GM21619 (cell line): ENCODE data around the gene API5.
A peak's percentile ranks its signal among the peaks of the same experiment; 100 is the strongest.

Source experiments
- ATAC-seq: cut with Tn5 transposase; IDR thresholded peaks from one replicate; pipeline ENCODE4 v1.9.1; 2021; ENCODE audit not compliant: unreplicated experiment

Gene API5

GRCh38 chr11:43359422-43359818 is 47.6 kb downstream of the API5 start:
- ATAC-seq = peak; percentile 44

GRCh38 chr11:43360361-43361032 is 48.7 kb downstream of the API5 start:
- ATAC-seq = no peak

- peak; percentile 49 for ATAC-seq
These were observed 54.9 kb downstream of the API5 start for GRCh38 chr11:43366677-43367076.

- ATAC-seq = no peak
These were observed 55.8 kb downstream of the API5 start for GRCh38 chr11:43367382-43368178.

- no peak for ATAC-seq
These were observed 64.3 kb downstream of the API5 start for GRCh38 chr11:43376065-43376464.

GRCh38 chr11:43376594-43376993 is 64.8 kb downstream of the API5 start:
- no peak for ATAC-seq

- ATAC-seq = no peak
These were observed 65.6 kb downstream of the API5 start for GRCh38 chr11:43377389-43377788.

GRCh38 chr11:43378897-43379296 is 67.1 kb downstream of the API5 start:
- no peak for ATAC-seq

GRCh38 chr11:43381802-43382201 is 70.0 kb downstream of the API5 start:
- ATAC-seq = no peak

- ATAC-seq = no peak
These were observed 70.8 kb downstream of the API5 start for GRCh38 chr11:43382614-43383013.

- no peak for ATAC-seq
These were observed 72.6 kb downstream of the API5 start for GRCh38 chr11:43384393-43384792.

- ATAC-seq = no peak
These were observed 80.9 kb downstream of the API5 start for GRCh38 chr11:43392713-43393112.

GRCh38 chr11:43393765-43394355 is 82.1 kb downstream of the API5 start:
- no peak for ATAC-seq
